ENCODE results near the gene FRMD3.

The FRMD3 gene

DNA sequence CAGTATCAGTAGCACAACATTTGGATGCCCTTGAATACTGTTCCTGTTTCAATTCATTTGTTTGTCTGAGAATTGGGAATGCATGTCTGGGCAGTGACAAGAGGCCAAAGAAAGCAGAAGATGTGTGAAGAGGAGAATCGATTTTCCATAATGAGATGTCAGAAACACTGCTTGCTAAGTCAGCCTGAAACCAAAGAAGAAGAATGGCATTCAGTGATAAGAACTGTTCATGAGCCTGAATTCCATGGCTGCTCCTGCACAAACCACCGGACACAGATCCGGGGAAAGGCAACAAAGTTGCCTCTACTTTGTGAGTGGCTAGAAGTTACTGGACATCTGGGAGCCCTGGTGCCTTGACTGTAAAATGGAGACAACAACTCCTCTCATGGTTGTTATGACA, 268.1 kb downstream of the FRMD3 start:
- no peak for FAIRE-seq

DNA sequence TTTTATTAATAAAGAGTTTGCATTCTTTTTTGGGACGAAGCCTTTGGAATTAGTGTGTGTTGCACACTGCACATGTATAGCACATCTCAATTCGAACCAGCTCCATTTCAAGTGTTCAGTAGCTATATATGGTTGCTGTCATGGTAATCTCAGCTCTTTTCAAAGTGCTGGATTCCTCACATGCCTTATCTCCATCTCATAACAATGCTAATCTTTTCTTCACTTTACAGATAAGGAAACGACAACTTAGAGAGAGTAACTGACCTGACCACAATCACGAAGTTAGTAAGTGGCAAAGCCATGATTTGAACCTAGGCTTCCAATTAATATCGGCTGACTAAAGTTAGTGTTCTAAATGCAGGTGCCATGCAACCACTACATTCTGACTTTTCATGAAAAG, 270.5 kb downstream of the FRMD3 start:
- no peak for FAIRE-seq

DNA sequence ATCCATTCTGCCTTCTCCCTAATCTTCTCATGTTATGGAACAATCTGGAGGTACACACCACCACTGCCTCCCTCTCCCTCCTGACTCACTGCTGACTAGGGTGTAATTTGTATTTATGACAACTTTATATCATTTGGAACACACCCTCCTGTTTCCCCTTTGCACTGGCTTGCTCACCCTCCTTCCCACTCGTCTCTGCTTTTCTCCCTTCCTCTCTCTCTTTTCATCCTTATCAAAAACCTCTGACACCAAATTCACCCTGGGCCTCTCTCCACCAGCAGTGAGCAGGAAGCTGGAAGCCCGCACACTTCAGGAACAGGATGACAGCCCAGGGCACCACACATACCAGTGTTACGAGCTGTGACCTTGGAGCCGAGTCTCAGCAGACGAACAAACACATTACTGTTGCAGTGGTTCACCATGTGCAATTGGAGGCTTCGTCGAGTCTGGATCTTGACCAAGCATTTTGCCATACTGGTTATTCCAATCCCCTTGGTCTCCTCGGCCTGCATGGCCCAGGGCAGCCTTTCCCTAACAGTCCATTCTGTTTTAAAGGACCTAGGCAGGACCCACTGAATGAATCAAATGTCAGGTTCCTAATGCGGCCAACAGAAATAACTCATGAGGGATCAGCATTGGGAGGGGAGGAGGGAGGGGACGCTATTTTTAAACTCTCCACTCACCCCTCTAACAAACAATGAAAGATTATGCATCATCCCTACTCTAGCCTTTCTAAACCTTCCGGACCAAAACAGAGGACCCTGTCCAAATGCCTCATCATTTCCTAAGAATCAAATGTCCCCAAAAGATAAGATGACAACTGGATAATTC, 271.3 kb downstream of the FRMD3 start:
- FAIRE-seq, result no peak

DNA sequence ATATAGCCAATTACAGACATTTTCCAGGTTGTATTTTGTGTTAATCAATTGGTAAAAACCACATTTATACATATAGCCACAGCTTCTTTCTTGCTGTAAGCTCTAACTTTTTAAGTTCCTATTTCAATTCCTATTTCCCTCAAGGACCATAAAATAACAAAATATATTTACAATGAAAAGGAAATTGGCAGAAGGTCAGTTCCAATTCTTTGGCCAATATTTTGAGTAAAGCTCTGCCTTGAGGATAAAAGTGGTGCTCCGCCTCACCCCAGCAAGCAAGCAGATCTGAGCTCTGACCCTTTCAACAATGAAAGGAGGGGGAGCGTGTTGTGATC, 271.9 kb downstream of the FRMD3 start:
- no peak for FAIRE-seq

DNA sequence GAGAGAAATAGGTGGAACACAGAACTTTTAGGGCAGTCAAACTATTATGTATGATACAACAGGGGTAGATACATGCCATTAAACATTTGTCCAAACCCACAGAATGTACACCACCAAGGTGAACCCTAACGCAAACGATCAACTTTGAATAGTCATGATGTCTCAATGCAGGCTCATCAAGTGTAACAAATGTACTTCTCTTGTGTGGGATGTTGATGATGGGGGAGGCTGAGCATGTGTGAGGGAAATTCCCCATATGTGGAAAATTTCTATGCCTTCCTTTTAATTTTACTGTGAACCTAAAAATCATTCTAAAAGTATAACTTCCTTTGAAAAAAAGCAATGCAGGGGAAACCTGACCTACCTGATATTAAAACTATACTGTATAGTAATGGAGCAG, 273.9 kb downstream of the FRMD3 start:
- FAIRE-seq, result no peak

DNA sequence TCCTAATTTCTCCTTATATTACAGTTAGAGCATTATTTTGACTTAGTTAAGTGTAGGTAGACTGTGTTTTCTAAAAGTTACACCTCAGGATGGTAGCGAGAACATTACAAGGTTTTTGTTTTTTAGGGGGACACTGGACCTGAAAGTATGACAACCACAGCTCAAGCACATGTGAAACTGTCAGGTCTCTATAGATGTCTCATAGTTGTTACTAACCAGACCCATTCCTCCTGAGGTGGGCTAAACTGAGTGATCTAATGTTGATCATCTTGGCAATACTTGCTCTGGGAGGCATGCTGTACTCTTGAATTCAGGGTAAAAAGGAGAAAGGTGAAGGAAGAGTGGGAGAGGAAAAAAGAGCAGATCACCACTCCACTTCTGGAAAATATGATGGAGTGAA, 278.6 kb downstream of the FRMD3 start:
- FAIRE-seq, result no peak

DNA sequence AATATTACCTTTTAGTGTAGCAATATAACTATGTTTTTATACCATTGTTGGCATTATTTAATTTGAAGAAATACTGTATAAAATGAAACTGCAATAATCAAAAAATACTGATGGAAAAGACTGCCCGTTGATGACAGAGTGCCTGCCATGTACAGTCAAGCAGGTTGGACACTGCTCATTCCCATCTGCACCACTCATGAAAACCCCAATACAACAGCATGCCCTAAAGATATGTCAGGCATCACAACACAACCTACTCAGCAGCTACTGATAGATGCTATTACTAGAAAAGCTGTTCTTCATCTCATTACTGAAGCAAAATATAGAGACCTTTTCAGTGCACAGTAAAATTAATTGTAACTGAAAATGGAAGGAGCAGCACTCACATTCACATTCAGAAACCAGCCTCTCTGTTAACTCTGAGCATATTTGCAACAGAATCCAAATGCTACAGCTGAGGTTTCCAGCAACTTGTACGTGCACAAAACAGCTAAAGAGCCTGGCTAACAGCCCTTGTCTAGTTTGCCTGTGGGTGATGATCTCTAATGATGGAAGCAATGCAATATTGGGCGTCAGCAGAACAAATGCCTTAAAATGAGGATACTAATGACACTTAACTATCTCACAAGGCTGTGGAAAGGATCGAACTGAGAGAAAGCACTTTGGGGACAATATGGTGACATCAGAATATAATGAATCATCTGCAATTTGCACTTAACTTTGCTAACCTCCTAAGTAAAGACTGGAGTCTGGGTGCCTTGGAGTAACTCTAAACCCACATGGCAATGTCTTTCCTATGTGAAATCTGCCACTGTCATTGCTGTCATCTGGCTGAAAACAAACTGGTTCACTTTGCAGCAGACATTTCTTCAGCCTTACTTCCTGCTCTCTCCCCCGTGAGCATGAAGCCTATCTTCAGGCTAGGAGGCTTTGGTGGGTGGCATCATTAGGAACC, 280.0 kb downstream of the FRMD3 start:
- FAIRE-seq, result no peak

DNA sequence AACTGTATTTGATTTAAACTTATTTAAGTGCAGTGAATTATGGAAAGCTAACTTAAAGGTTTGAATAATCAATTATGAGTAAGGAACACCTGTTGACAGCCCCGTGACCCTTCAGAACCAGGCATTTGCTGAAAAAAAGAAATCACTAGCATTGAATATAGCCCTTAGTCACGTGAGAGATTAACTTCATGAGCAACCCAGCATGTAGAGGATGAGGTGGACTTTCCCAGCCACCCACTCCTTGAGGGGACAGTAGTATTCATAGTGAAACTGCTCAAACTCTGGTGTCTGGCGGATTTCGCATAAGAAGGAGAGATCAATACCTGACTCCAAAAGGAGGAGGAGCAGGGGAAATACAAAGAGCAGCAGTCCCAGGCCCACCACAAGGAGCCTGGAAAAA, 290.5 kb downstream of the FRMD3 start:
- FAIRE-seq, result no peak

DNA sequence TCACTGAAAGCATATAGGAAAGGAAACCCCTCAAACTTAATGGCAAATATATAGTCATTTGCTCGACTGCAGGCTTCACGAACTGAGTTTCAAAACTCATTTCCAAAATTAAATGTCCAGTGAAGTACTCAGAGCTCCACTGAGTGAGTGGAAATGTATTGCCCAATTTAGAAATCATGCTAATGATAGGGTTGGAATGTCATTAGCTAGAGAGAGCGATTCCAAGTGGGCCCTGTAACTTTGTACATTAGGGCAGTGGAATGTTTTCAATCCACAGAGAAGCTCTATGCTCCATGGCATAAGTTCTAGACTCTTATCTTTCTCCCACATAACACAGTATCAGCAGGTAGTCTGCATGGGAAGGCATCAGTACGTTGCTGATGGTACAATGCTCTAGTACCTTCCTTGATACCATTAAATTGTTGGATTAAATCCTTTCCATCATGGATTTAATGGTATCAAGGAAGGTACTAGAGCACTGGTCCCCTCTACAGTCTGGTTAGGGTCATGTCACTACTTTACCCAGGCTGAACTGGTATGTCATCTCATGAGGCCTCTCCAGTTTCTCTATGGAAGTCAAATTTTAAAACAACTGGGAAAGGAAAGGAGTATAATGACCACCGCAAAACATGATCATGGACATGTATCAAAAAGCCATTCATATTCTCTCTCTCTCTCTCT, 292.1 kb downstream of the FRMD3 start:
- FAIRE-seq, result no peak

DNA sequence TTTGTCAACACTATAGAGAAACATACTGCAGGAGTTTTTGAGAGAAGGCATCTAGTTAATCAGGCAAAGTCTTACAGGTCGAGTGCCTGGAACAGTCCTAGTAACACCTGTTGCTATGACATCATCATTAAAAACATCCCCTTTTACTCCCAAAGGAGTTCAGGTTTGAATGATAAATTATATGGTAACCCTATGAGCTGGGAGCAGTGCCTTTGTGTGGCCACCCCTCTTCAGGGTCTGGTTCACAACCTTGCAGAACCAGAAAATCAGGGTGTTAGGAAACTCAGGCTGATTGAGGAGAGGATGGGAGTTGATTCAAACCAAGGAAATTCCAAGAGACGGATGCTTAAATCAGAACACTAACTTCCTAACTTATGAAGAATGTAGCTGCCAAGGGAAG, 296.1 kb downstream of the FRMD3 start:
- FAIRE-seq, result no peak

DNA sequence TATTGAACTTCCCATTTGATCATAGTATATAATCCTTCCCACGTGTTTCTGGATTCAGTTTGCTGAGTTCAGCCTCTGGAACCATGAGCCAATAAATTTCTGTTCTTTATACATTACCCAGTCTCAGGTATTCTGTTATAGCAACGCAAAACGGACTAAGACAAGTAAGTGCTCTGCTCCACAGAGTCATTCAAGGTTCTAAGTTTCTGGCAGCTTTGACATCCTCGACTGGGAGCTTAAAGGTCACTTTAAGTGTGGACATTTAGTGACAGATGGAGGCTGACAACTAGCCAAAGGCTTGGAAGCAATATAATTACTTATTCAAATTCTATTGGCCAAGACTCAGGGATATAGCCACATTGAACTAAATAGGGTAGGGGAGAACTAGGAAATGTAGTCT, 297.5 kb downstream of the FRMD3 start:
- FAIRE-seq, result no peak

DNA sequence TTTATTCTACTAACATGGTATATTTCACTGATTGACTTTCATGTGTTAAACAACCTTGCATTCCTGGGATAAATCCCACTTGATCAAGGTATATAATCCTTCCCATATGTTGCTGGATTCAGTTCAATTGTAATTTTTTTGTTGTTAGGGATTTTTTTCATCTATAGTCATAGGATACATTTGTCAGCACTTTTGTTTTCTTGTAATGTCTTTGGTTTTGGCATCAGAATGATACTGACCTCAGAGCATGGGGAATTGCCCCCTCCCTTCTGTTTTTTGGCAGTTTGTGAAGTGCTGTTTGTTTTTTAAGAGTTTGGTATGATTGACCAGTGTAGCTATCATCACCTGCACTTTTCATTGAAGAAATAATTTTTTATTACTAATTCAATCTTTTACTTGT, 298.5 kb downstream of the FRMD3 start:
- FAIRE-seq, result no peak

DNA sequence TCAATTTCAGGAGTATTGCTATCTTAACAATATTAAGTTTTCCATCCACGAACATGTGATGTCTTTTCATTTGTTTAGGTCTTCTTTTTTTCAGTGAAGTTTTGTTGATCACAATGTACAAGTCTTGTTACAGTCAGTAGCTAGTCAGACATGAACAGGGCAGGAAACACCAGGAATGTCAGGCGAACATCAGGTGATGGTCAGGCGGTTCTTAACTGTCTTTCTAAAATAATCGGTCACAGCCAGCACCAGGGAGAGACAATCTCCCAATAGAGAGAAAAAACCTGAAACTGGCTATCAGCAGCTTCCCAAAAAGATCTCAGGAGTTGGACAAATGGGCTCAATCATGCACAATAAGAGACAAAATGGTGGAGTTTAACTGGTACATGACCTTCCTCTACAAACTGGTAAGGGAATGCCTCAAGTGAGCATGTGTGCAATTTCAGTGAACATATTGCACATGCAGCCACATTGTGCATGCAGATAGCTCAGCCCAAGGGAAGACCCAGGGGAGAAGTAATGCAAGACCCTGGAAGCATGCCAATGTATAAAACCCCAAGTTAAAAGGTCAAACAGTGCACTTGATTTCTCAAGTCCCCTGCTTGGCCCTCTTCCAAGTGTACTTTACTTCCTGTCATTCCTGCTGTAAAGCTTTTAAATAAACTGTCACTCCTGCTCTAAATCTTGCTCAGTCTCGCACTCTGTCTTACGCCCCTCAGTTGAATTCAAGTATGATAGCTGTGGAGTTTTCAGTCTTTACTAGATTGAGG, 299.1 kb downstream of the FRMD3 start:
- no peak for FAIRE-seq

DNA sequence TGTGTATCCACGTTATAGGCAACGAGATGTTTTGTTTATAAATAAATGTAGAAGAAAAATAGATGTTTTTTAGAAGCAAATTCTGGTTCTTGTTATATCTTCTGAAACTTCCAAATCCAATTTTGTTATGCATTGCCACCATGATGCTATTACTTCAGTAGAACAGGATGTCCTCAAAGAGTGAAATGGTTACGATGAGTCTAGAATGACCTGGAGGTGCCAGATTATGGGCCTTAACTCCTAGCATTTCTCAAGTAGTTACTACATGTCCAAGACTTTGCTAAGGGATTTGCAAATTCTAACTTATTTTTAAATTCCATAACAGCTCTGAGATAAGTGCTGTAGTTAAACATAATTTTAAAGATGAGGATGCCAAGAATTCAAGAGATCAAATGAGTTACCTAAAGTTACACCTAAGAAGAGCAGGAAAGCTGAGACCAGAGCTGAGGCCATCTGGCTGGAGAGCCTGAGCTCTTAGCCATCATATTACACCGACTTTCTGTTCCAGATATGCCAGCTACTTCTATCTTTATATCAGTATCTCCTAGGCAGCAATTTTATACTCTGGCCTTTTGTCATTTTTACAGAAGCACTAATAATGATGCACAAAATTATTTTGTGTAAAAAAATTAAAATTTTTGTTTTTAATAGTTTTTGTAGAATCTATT, 302.0 kb downstream of the FRMD3 start:
- FAIRE-seq, result no peak

DNA sequence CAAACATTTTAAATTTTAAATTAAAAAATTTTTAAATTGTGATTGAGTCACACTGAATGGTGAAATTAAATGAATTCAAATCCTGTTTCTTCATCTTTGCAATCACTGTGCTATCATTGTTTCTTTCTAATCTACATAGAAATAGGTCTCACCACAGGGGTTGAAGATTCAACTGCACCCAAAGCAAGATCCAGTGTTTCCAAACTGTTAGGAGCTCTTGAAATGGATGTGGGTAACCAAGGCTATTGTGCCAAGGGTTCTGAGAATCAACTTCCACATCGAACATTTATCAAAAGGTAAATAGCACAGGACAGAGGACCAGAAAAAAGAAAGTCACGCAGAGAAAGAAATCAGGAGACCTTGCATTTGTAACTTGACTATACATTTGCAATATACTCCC, 302.7 kb downstream of the FRMD3 start:
- FAIRE-seq, result no peak

DNA sequence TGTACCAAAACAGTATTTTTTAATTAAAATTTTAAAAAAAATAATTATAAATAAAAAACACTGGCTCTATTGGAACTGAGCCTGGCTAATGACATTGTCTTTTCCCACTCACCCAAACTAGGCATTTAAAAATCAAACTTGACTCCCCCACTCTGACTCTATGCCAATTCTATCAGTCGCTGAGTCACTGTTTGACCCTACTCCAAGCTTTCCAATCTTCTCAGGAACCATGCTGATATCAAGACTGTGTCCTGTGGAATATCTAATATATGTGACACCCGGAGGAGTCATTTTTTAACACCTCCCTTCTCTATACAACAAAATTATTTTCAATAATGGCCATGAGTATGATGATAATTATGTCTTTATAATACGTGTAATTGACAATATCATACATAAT, 303.7 kb downstream of the FRMD3 start:
- FAIRE-seq, result no peak

DNA sequence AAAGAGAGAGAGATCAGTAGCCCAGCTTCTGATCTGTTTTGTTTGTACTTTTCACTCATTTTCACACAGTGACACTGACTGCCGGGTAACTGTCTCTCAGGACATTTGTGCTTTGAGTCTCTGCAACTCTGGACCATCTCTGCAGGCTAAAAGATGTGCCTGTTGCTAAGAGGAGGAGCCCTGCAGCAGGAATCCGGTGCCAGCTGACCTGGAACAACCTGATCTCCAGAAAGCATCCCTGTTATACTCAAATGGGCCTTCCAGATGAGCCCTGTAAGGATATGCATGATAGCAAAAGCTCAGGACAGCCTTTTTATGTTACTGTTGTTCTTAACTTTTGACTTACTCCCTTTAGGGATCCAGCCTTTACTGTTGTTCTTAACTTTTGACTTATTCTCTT, 304.6 kb downstream of the FRMD3 start:
- no peak for FAIRE-seq

DNA sequence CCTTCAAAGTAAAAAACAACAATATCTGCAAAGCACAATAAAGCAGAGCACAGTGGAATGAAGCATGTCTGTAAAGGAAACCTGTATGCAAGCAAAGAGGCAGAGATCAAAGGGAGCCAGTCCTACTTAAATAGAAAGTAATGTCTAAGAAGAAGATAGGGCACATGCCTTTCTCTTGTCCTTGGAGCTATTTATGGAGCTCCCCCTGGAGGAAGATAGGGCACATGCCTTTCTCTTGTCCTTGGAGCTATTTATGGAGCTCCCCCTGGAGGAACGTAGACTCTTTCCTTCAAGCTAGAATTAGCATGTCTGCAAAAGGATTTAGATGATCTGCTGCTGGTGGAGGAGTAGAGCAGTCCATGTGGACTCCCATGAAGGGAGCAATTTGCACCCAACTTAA, 307.2 kb downstream of the FRMD3 start:
- FAIRE-seq, result no peak

DNA sequence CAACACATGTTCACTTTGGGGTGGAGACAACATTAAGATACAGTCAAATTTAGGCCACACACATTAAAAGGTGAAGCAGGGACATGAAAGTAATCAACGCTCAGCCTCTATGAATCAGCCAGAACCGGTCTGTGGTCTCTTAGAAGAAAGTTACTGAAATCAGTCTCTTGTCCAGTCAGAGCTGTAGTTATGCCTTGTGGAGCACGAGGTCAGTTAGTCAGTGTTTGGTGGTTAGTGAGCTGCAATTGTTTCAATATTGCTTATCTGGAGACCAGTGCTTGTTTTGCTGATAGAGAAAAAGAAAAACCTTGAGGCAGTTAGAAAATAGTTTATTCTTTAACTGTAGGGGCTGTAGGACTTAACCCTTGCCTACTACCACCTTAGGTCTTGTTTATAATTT, 317.5 kb downstream of the FRMD3 start:
- no peak for FAIRE-seq

DNA sequence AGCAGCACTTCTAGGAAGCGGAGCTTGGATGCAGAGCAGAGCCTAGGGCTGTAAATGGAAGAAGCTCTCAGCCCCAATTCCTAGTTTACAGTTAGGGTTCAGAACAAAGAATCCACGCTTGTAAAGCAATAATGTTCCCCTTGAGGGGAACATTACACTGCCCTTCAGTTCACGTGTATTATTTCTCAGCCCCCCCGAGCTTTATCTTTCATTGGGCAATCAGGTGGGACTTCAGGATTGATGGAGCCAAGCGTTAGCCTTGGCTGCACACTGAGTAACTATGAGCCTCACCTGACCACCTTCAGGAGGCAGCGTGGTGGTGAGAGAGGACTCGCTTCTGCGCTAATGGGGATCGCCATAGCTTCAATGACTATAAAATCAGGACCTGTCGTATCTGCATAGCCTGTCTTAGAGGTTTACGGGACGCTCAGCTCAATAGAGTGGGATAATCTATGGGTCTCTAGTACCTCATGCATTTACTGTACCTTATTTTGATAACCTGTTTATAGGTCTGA, 318.2 kb downstream of the FRMD3 start:
- no peak for FAIRE-seq

DNA sequence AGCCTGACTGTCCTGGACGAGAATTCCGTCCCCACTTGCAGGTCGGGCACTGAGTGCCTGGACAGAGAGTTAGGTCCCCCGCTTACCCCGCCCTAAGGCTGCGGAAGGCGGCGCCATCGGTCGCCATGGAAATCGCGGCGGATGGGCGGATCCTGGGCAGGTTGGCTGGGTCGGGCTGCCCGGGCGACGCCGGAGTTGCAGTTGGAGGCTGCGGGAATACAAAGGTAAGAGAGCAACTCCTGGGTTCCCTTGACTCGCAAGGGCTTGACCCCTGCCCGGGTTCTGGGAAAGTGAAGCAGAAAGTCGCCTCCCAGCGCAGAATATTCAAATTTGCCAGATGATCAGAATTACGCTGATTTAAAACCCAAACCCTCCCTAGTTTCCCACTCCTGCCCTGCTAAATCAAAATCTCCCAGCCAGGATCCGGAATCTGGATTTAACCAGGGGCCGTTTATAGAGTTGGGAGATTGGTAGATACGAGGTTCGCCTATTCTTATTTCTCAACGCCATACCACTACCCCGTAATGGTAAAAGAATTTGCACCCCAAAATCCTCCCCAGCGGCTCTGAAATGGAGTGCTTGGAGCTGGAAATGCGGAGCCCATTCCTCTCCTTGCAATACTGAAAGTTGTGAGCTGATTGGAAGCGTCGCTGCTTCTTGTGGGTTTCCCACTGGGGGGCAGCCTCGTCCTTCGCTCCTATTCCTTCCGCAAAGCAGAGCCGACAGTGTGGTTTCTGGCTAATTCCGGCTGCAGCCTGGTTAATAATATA, 318.9 kb downstream of the FRMD3 start:
- peak; percentile 97 for FAIRE-seq
